Right ventricle myocardium superior (tissue), 1 donor: Measurements from ENCODE around the gene FAM81B. TPM values are rescaled to one million over a fixed set of nuclear protein-coding genes. Genes with fewer than 3 reads are reported as not detected.
"Not testable (repeated sequence)": the region's sequence is repeated elsewhere in the genome, so short reads cannot be mapped to it uniquely, and the experiment has no call there.

Source experiments
- ATAC-seq: fragments of 200-7000 bp; cut with Tn5 transposase; one replicate; pipeline ENCODE4 v1.9.1; 2020; ENCODE audit warnings: mild to moderate bottlenecking; ENCODE audit not compliant: poor library complexity
- DNase-seq: peaks from one replicate; pipeline ENCODE4 v3.0.0-alpha.2; 2020
- intact Hi-C: fragments of 100-400 bp; cut with DNase I; formaldehyde crosslinking; loops from one replicate; pipeline ENCODE4 v1.11.2; 2022
- long read RNA-seq: library from polyadenylated mRNA; unstranded; transcript quantifications from one replicate; pipeline ENCODE4 v2.0.0, GENCODE V29; 2021
- total RNA-seq: library from RNA; stranded (reverse); fragmentation: NEBNext Ultra II Directional; extraction: Animal tissue kit (Norgen Biotek cat#: 25700); gene quantifications from one replicate; pipeline ENCODE4 v1.2.1, GENCODE V29; 2021
- donor health status: DM: no; HTN: yes; CAD: no; lungs with severe emphysema.

Gene FAM81B, protein sequence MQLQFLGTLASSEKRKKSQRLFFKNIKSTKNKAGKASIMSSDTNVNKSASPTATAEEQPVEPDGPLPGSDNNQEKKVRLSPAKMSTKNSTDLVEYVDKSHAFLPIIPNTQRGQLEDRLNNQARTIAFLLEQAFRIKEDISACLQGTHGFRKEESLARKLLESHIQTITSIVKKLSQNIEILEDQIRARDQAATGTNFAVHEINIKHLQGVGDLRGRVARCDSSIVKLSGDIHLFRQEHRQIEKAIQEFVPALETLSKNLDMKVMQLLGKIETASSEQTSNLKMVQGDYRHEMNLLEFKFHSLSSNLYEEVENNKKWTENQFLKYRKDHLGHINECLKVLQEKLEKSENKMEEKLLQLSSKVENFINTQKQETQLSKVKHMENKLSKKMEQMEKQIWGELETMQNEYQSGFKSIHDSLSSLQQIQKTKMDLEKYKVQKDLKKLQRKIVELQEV
- 18.8 TPM for total RNA-seq
- long read RNA-seq, partial matches to known transcripts: 7 of 9 reads
- long read RNA-seq, other reads (novel, unspliced or antisense): 2 of 9 reads

GRCh38 chr5:95390812-95391492, at the start of gene FAM81B:
Gene FAM81B (plus strand): TSS chr5:95391366. CDS start chr5:95391390, 24 bp downstream.
- intact Hi-C loops: no loop called here
- ATAC-seq (no peak), DNase-seq (no peak)

DNA sequence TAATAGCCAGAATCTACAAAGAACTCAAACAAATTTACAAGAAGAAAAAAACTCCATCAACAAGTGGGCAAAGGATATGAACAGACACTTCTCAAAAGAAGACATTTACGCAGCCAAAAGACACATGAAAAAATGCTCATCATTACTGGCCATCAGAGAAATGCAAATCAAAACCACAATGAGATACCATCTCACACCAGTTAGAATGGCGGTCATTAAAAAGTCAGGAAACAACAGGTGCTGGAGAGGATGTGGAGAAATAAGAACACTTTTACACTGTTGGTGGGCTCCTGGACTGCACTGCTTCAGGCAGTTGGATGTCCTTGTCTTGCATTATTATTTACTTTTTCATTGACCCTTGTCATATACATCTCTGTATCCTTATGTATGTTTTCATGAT, 49.7 kb upstream of the FAM81B start:
- DNase-seq, intact Hi-C loops, ATAC-seq: not testable (repeated sequence)

- DNase-seq (no peak), ATAC-seq (no peak)
Observed at GRCh38 chr5:95347506-95348120, 43.6 kb upstream of the FAM81B start.

DNA sequence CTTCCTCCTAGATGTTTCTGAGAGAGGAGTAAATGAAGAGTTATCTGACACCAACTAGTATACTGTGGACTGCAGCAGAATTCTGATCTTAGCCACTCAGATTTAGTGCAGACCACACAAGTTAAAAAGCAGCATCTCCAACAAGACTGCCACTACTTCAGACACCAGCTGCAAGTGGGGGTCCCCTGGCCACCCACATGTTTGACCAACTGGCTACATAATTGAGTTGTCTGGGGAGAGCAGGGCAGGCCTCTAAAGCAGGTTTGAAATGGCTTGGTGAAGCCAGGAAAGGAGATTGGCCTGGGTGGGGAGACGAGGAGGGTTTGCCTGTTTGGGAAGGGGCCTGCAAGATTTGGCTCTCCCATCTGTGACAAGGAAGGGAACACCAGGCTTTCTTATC, 40.5 kb upstream of the FAM81B start:
- intact Hi-C loops: no loop called here
- DNase-seq: no peak
- no peak for ATAC-seq

More at GRCh38 chr5:95347506-95348120, 43.6 kb upstream of the FAM81B start:
- intact Hi-C loops: no loop called here

- ATAC-seq (no peak), DNase-seq (no peak)
- intact Hi-C loops: no loop called here
Observed at GRCh38 chr5:95352691-95353090, 38.5 kb upstream of the FAM81B start.

DNA sequence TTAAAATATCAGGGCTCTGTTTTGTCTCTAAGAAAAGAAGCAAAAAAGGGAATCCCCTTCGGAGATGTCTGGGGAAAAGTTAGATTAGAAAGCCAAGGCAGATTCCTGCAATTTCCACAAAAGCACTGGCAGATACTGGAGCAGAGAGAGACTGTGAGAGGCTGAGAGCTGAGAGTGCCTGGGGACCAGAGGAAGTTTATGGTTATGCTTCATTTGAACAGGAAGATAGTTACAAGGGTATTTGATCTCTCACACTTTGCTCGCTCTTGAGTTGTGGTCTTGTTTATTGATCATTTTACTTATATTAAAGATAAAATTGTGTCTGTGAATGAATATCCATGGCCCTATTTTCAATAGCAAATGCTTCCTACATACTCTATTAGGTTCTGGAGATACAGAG, 32.8 kb upstream of the FAM81B start:
- intact Hi-C loops: no loop called here
- DNase-seq: no peak
- ATAC-seq: no peak

- no peak for ATAC-seq
- DNase-seq: no peak
- intact Hi-C loops: no loop called here
Observed at GRCh38 chr5:95358848-95359247, 32.3 kb upstream of the FAM81B start.

GRCh38 chr5:95360667-95361066, 30.5 kb upstream of the FAM81B start:
- DNase-seq, intact Hi-C loops, ATAC-seq: not testable (repeated sequence)

DNA sequence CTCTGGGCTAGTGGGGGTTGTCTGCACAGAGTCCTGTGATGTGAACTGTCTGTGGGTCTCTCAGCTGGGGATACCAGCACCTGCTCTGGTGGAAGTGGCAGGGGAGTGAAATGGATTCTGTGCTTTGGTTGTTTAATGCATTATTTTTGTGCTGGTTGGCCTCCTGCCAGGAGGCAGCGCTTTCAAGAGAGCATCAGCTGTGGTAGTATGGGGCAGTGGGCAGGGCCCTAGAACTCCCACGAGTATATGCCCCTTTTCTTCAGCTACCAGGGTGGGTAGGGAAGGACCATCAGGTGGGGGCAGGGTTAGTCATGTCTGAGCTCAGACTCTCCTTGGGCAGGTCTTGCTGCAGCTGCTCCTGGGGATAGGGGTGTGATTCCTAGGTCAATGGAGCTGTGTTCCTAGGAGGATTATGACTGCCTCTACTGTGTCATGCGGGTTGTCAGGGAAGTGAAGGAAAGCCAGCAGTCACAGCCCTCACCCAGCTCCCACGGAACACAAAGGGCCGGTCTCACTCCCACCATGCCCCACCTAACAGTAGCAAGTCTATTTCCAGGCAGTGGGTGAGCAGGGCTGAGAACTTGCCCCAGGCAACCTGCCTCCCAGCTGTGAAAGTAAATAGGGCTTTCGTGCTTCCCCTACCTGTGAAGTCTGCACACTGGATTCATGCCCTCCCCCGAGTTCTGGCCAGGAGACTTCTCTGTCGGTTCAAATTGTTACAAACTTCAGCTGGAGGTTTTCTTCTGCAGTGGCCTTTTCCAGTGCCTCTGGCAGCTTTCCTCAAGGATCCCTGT, 25.7 kb upstream of the FAM81B start:
- no peak for ATAC-seq
- DNase-seq: no peak
- intact Hi-C loops: no loop called here

- intact Hi-C loops: no loop called here
- DNase-seq: no peak
- ATAC-seq: no peak
Observed at GRCh38 chr5:95369782-95370181, 21.4 kb upstream of the FAM81B start.

GRCh38 chr5:95374061-95374460, 17.1 kb upstream of the FAM81B start:
- DNase-seq: no peak
- ATAC-seq: no peak
- intact Hi-C loops: no loop called here

DNA sequence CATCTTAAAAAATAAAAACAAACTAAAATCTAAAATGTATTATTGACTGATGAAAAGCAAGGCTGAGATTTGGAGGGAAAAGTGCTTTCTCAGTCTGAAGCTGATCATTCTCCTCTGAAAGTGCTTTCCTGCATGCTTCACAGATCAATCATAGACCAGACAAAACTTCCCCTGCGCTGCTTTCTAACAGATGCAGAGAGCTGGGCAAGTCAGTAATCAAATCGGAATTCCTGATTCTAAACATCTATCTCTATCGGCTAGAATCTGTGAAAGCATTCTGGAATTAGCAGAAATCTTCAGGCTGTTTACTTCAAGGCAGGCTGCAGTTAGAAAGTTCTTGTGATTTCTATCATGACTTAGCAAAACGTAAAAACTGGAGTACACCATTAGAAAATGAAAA, 15.6 kb upstream of the FAM81B start:
- intact Hi-C loops: no loop called here
- no peak for ATAC-seq

GRCh38 chr5:95379133-95379532, 12.0 kb upstream of the FAM81B start:
- ATAC-seq (no peak), DNase-seq (no peak)
- intact Hi-C loops: no loop called here

More for the DNA sequence above, 15.6 kb upstream of the FAM81B start:
- DNase-seq: no peak

DNA sequence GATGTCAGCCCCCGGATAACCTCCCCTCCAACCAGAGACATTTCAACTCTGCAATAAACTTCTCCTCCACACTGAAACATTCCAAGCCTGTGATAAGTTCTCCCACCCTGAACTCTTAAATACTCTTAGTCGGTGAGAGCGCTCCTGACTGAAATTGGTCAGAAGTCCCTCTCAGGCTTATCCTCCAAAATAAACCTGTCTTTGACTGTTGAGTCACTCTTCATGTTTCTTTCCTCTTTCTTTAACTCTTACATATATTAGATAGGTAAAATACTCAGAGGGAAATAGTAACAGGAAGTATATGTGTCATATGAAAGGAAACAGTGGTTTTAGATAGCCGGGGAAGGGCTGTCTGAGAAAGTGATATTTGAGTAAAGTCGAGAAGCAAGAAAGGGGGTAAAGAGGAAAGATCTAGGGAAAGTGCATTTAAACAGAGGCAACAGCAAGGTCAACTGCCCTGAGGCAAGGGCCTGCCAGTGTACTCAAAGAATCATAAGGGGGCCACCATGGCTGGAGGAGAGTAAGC, 11.0 kb upstream of the FAM81B start:
- ATAC-seq: no peak
- DNase-seq: no peak
- intact Hi-C loops: no loop called here

DNA sequence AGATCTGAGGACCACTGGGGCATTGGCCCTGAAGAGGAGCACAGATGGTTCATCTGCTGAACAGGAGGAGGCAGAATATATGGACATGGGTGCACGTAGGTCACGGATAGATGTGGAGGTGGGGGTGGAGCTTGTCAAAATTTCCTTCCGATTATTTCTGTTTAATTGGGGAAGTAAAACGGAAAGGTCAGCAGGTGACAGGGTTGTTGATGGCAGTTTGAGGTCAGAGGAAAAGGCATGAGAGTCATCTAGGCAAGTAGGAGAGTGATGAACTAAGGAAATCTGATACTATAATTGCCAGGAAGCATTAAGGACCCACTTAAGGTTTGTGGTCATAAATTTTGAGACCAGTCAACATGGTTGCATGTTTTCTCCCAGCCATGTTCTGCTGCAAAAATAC, 8.4 kb upstream of the FAM81B start:
- ATAC-seq (no peak), DNase-seq (no peak)
- intact Hi-C loops: no loop called here

DNA sequence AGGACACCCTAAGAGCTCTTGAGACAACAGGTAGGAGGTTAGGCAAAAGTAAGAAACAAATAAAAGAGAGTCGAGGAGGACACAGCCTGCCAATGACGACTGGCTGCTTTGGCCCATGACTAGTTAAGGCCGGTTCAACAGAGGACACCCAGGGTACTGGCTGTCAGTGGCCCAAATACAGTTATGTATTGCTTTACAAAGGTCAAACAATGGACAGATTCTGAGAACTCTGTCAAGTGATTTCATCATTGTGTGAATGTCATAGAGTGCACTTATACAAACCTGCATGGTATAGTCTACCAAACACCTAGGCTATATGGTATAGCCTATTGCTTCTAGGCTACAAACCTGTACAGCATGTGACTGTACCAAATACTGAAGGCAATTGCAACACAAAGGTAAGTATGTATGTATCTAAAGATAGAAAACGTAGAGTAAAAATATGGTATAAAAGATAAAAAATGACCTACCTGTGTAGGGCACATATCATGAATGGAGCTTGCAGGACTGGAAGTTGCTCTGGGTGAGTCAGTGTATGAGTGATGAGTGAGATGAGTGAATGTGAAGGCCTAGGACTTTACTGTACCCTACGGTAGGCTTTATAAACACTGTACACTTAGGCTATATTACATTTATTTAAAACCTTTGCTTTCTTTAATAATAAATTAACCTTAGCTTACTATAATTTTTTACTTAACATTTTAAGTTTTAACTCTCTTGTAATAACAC, 6.5 kb upstream of the FAM81B start:
- intact Hi-C loops: no loop called here
- ATAC-seq: no peak
- DNase-seq: no peak

DNA sequence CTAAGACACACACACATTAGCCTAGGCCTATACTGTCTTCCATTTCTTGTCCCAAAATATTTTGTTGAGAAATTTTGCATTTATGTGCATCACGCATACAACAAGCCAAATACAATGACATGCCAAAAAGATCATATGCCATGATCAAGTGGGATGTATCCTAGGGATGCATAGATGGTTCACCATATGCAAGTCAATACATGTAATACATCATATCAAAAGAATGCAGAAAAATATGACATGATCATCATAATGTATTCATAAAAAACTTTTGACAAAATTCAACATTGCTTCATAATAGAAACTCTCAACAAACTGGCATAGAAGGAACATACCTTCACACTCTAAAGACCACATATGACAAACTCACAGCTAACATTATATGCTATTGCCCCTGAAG, 5.8 kb upstream of the FAM81B start:
- ATAC-seq (no peak), DNase-seq (no peak)
- intact Hi-C loops: no loop called here

DNA sequence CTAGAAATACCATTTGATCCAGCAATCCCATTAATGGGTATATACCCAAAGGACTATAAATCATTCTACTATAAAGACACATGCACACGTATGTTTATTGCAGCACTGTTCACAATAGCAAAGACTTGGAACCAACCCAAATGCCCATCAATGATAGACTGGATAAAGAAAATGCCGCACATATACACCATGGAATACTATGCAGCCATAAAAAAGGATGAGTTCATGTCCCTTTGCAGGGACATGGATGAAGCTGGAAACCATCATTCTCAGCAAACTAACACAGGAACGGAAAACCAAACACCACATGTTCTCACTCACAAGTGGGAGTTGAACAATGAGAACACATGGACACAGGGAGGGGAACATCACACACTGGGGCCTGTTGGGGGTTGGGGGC, 799 bp downstream of the FAM81B start:
- intact Hi-C loops, DNase-seq, ATAC-seq: not testable (repeated sequence)
